K562 (cell line): ENCODE results near the gene MYO1B. TPM values are rescaled to one million over a fixed set of nuclear protein-coding genes. Genes with fewer than 3 reads are reported as not detected.

Source experiments
- ATAC-seq: fragments of 200-7000 bp; cut with Tn5 transposase; 3 replicates; pipeline ENCODE4 v1.9.1; 2020; ENCODE audit warnings: moderate library complexity
- BruUV-seq: library from RNA; stranded (reverse); fragments of 400-500 nt; replicated peaks from 2 replicates; lab custom pipeline; 2021; lab: Mats Ljungman, UMichigan
- CTCF ChIA-PET: fragments of 300-600 bp; formaldehyde crosslinking; extraction: SDS; loops from one replicate; lab custom pipeline; 2021; ENCODE audit warnings: low intra/inter-chr PET ratio; lab: Yijun Ruan, JAX
- POLR2A ChIA-PET: fragments of 300-600, 350-650 bp; sonication (Branson Sonifier 250); formaldehyde crosslinking; extraction: SDS; loops from one replicate; lab custom pipeline; 2021; ENCODE audit warnings: antibody characterized with exemption, inconsistent platforms; lab: Yijun Ruan, JAX
- DNase-seq, 4 experiments: peaks; one replicate each; pipeline versions ENCODE4 v3.0.0 to v3.0.0-alpha.2; 2011 to 2018; ENCODE audit warnings: low spot score in 3 of 4, mixed read lengths in 3 of 4; ENCODE audit errors: extremely low read depth in 1 of 4
- FAIRE-seq: peaks from 2 replicates; lab custom pipeline; 2011; peaks lifted over from hg19 to GRCh38; lab: Jason Lieb, UNC
- H2AFZ ChIP-seq: 2 replicates; pipeline ENCODE4 v1.6.0; 2011; ENCODE audit warnings: low read depth, low read length, control low read depth, inconsistent platforms
- H3K27ac ChIP-seq: fragments of 200-600 bp; 3 replicates; pipeline ENCODE4 v1.8.0; 2011; ENCODE audit warnings: low read depth, mild to moderate bottlenecking, control low read depth, inconsistent platforms, low read length, moderate library complexity, mixed read lengths; ENCODE audit errors: extremely low read depth
- H3K27me3 ChIP-seq, 2 experiments: fragments of 300-600 bp in 1 of 2; 2 replicates in 1 of 2; 3 replicates in 1 of 2; pipeline versions ENCODE4 v1.6.0 to v1.8.0; 2011; ENCODE audit warnings: inconsistent platforms in 2 of 2, low read length in 2 of 2, mild to moderate bottlenecking in 1 of 2, mixed read lengths in 1 of 2, moderate library complexity in 1 of 2; ENCODE audit not compliant: control insufficient read depth in 2 of 2, insufficient read depth in 2 of 2
- H3K36me3 ChIP-seq: fragments of 300-600 bp; 3 replicates; pipeline ENCODE4 v1.8.0; 2011; ENCODE audit warnings: mild to moderate bottlenecking, low read length, inconsistent platforms; ENCODE audit not compliant: control insufficient read depth, insufficient read depth
- H3K4me1 ChIP-seq, 2 experiments: fragments of 200-600 bp in 1 of 2; replicated peaks in 1 of 2; 2 replicates in 1 of 2; 3 replicates in 1 of 2; pipeline versions ENCODE4 v1.5.1 to v1.8.0; 2011; ENCODE audit warnings: inconsistent platforms in 2 of 2, low read length in 2 of 2, mild to moderate bottlenecking in 1 of 2, mixed read lengths in 1 of 2, moderate library complexity in 1 of 2; ENCODE audit not compliant: control insufficient read depth in 2 of 2, insufficient read depth in 2 of 2
- H3K4me2 ChIP-seq: 2 replicates; pipeline ENCODE4 v1.6.1; 2011; ENCODE audit warnings: low read length, control low read depth, inconsistent platforms, mixed read lengths; ENCODE audit not compliant: insufficient read depth
- H3K4me3 ChIP-seq: fragments of 200-600 bp; sonication (generic), shearing (Covaris generic); 2 replicates; pipeline ENCODE4 v1.5.1; 2016; ENCODE audit warnings: control low read depth, inconsistent platforms
- H3K79me2 ChIP-seq: fragments of 200-600 bp; 3 replicates; pipeline ENCODE4 v1.8.0; 2011; ENCODE audit warnings: low read length, inconsistent platforms; ENCODE audit not compliant: control insufficient read depth, insufficient read depth
- H3K9ac ChIP-seq, 2 experiments: 2 replicates each; pipeline versions ENCODE4 v1.6.0 to v1.6.1; 2011; ENCODE audit warnings: low read depth in 2 of 2, low read length in 2 of 2, control low read depth in 1 of 2, inconsistent platforms in 1 of 2, mild to moderate bottlenecking in 1 of 2, mixed read lengths in 1 of 2; ENCODE audit not compliant: insufficient read depth in 1 of 2
- H3K9me1 ChIP-seq: one replicate; pipeline ENCODE4 v1.6.0; 2011; ENCODE audit warnings: inconsistent platforms, mild to moderate bottlenecking, low read length, moderate library complexity; ENCODE audit not compliant: control insufficient read depth, insufficient read depth
- H3K9me3 ChIP-seq: replicated peaks from 2 replicates; pipeline ENCODE4 v1.5.1; 2011; ENCODE audit warnings: low read depth, low read length, inconsistent platforms; ENCODE audit not compliant: control insufficient read depth, insufficient read depth
- H4K20me1 ChIP-seq: replicated peaks from 2 replicates; pipeline ENCODE4 v1.6.1; 2011; ENCODE audit warnings: low read length, inconsistent platforms, mixed read lengths; ENCODE audit not compliant: control insufficient read depth, insufficient read depth
- ADNP ChIP-seq: fragments of 200-800 bp; sonication (Bioruptor generic); IDR thresholded peaks from 2 replicates; pipeline ENCODE4 v1.6.1; 2016; ENCODE audit warnings: missing genetic modification characterization, missing compliant biosample characterization
- ASH1L ChIP-seq: fragments of 450-650 bp; IDR thresholded peaks from 2 replicates; pipeline ENCODE4 v1.6.1; 2018; ENCODE audit warnings: borderline replicate concordance, mild to moderate bottlenecking, low read depth; ENCODE audit not compliant: partially characterized antibody
- BACH1 ChIP-seq: fragments of 200-800 bp; sonication (Bioruptor generic); IDR thresholded peaks from 2 replicates; pipeline ENCODE4 v1.6.1; 2016; ENCODE audit warnings: missing genetic modification characterization, missing compliant biosample characterization
- EHMT2 ChIP-seq: fragments of 450-650 bp; IDR thresholded peaks from 2 replicates; pipeline ENCODE4 v1.6.1; 2018; ENCODE audit warnings: antibody characterized with exemption
- ESRRA ChIP-seq: fragments of 450-650 bp; IDR thresholded peaks from 2 replicates; pipeline ENCODE4 v1.6.1; 2014; ENCODE audit warnings: low read depth, mild to moderate bottlenecking, moderate library complexity, borderline replicate concordance
- KAT2B ChIP-seq: IDR thresholded peaks from one replicate; pipeline ENCODE4 v1.6.1; 2012; ENCODE audit warnings: low read depth, mild to moderate bottlenecking, control low read depth, inconsistent platforms, low read length, moderate library complexity
- MYBL2 ChIP-seq, 2 experiments: fragments of 450-650 bp in 1 of 2; sonication (generic) in 1 of 2; formaldehyde crosslinking in 1 of 2; IDR thresholded peaks; 2 replicates each; pipeline versions ENCODE4 v1.6.1 to v1.8.1; 2017 to 2022; ENCODE audit warnings: borderline replicate concordance in 1 of 2, inconsistent platforms in 1 of 2, low read depth in 1 of 2, mild to moderate bottlenecking in 1 of 2, missing genetic modification reagents in 1 of 2, moderate library complexity in 1 of 2
- NELFE ChIP-seq: IDR thresholded peaks from 2 replicates; pipeline ENCODE4 v1.6.1; 2011; ENCODE audit warnings: mild to moderate bottlenecking; ENCODE audit not compliant: insufficient read depth, insufficient read length
- NEUROD1 ChIP-seq: fragments of 150-350 bp; IDR thresholded peaks from 2 replicates; pipeline ENCODE4 v1.6.1; 2014; ENCODE audit warnings: borderline replicate concordance, low read length, low read depth; ENCODE audit not compliant: partially characterized antibody
- PHTF2 ChIP-seq: fragments of 250-450 bp; sonication (Bioruptor Pico); IDR thresholded peaks from 2 replicates; pipeline ENCODE4 v1.5.0; 2021; ENCODE audit warnings: mild to moderate bottlenecking
- SMARCA4 ChIP-seq: fragments of 450-650 bp; IDR thresholded peaks from 2 replicates; pipeline ENCODE4 v1.6.1; 2016
- SREBF2 ChIP-seq: sonication (generic); formaldehyde crosslinking; IDR thresholded peaks from 2 replicates; pipeline ENCODE4 v1.4.0; 2020; ENCODE audit warnings: mild to moderate bottlenecking, missing genetic modification reagents
- STAG1 ChIP-seq: sonication (generic); formaldehyde crosslinking; IDR thresholded peaks from 2 replicates; pipeline ENCODE4 v1.5.0; 2020; ENCODE audit warnings: missing genetic modification reagents, borderline replicate concordance
- ZNF780A ChIP-seq: fragments of 250-450 bp; sonication (Bioruptor Pico); IDR thresholded peaks from 2 replicates; pipeline ENCODE4 v1.5.0; 2021; ENCODE audit warnings: mild to moderate bottlenecking
- WGBS: fragments of 100-300 bp; shearing (Covaris generic); methylation state at CpG from one replicate; pipeline ENCODE4 v1.1.6; 2016; ENCODE audit warnings: low coverage, mixed read lengths; ENCODE audit not compliant: insufficient coverage; ENCODE audit errors: missing lambda C conversion rate; 5-methylcytosine and 5-hydroxymethylcytosine counted together
- in situ Hi-C: fragments of 300-500 bp; cut with MboI; formaldehyde crosslinking; loops from 4 replicates; pipeline ENCODE4 v1.15.0; 2018; ENCODE audit warnings: inconsistent platforms, mixed read lengths
- intact Hi-C: fragments of 100-400 bp; cut with micrococcal nuclease; formaldehyde crosslinking; loops from 2 replicates; pipeline ENCODE4 v1.14.2; 2022
- polyA plus RNA-seq, 8 experiments: library from polyadenylated mRNA; depleted of rRNA in 4 of 8; stranded (reverse) in 5 of 8; unstranded in 3 of 8; fragments of >200 nt; fragmentation: Nextera tagmentation in 2 of 8; fragmentation: Illumina TruSeq in 1 of 8; extraction: Ambion mirVana in 2 of 8; extraction: Trizol in 1 of 8; gene quantifications; 2 replicates each; pipeline versions ENCODE4 v1.2.1 to v1.2.3, GENCODE V29; 2011 to 2014; ENCODE audit warnings: inconsistent platforms in 1 of 8, missing spikeins in 1 of 8
- total RNA-seq, 7 experiments: library from RNA; depleted of rRNA in 6 of 7; stranded (reverse); fragments of >200 nt in 6 of 7; fragmentation: Illumina TruSeq in 2 of 7; extraction: Trizol in 2 of 7; gene quantifications; 2 replicates each; pipeline versions ENCODE4 v1.2.1 to v1.2.3, GENCODE V29; 2011 to 2021; ENCODE audit warnings: low replicate concordance in 1 of 7
- TF ChIP-seq, protein P1 (sequence below): fragments of 450-650 bp; IDR thresholded peaks from 2 replicates; pipeline ENCODE4 v1.6.1; 2016; ENCODE audit warnings: missing biosample characterization, missing genetic modification characterization

MYO1B gene
- total and polyA plus RNA-seq, 9 of the 15 experiments (the other 6 are each of a cell fraction or from before 2014, with no cell fraction given): 0.04 to 0.33 (median 0.20) TPM; not detected in 5

DNA sequence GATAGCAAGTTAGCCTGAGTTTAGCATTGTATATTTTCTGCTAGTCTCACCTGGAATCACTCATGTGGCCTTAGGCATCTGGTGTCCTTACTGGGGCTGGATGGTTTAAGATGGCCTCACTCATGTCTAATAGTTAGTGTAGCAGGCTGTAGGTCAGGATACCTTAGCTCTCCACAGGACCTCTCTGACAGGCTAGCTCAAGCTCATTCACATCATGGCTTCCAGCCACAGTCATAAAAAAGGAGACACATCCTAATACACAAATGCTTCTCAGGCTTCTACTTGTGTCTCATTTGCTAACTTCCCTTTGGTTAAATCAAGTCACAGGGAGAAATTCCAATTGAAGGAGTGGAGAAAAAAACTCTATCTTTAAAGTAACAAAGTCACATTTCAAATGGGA lies 47.7 kb downstream of the MYO1B start:
- Histone ChIP-seq H3K27me3 (no peaks in the 10 kb centered on the region), H3K9ac (no peak overlapping the region), H3K4me1 (no peaks in the 10 kb centered on the region), H4K20me1 (no peaks in the 10 kb centered on the region), H3K79me2 (no peaks in the 10 kb centered on the region), H2AFZ (no peak overlapping the region), H3K36me3 (no peaks in the 10 kb centered on the region), H3K9me1 (no peaks in the 10 kb centered on the region)
- CTCF ChIA-PET: no interaction called here
- FAIRE-seq: no peak
- DNase-seq: no peak
- no peak for ATAC-seq
- TF ChIP-seq EHMT2 (no peak), ADNP (tag) (no peak), SMARCA4 (no peak)
- TF ChIP-seq, all 486 proteins: peak for 0
- no peak overlapping the region for H3K4me3 ChIP-seq
- intact Hi-C loops: no loop called here
- in situ Hi-C loops: no loop called here
- POLR2A ChIA-PET: no interaction called here
- H3K4me2 ChIP-seq: no peak overlapping the region
- H3K9me3 ChIP-seq: no peaks in the 10 kb centered on the region
- no TSS peak for BruUV-seq
- no peak overlapping the region for H3K27ac ChIP-seq

DNA sequence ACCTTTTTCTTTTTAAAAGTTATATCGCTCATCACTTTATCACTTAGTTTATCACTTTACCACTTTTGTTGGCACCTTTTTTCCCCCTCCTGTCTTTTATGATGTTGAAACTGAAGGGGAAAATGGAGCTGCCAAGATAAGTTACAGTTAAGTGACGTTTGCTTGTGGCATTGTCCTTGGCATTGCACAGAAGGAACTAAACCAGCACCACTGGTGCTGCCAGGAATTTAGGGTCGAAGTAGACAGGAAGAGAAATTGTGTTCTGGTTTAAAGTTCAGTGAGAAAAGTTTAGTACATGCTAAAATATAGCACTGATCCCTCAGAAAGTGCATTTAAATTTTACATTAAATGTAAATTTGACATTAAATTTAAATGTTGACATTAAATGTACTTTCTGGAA lies 49.9 kb downstream of the MYO1B start:
- ChIA-PET POLR2A (no interaction called here), CTCF (no interaction called here)
- TF ChIP-seq ZNF780A (CRISPR knock-in tag) (no peak), SREBF2 (CRISPR knock-in tag) (no peak), NEUROD1 (no peak), MYBL2 (IDR thresholded peaks at IDR 0.05; ENCODE audit: low read depth) (no peak), MYBL2 (CRISPR knock-in tag; IDR thresholded peaks at IDR 0.05; ENCODE audit: borderline replicate concordance) (no peak), ESRRA (no peak), NELFE (no peak), ASH1L (no peak), BACH1 (tag) (no peak), STAG1 (CRISPR knock-in tag) (no peak), PHTF2 (CRISPR knock-in tag) (no peak), KAT2B (no peak)
- TF ChIP-seq, protein P1, sequence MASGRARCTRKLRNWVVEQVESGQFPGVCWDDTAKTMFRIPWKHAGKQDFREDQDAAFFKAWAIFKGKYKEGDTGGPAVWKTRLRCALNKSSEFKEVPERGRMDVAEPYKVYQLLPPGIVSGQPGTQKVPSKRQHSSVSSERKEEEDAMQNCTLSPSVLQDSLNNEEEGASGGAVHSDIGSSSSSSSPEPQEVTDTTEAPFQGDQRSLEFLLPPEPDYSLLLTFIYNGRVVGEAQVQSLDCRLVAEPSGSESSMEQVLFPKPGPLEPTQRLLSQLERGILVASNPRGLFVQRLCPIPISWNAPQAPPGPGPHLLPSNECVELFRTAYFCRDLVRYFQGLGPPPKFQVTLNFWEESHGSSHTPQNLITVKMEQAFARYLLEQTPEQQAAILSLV: no peak
- Histone ChIP-seq H3K4me3 (no peak overlapping the region), H3K9ac (no peak overlapping the region), H3K9me1 (no peaks in the 10 kb centered on the region), H3K36me3 (no peaks in the 10 kb centered on the region), H3K27ac (no peak overlapping the region), H3K79me2 (no peaks in the 10 kb centered on the region), H3K9me3 (no peaks in the 10 kb centered on the region), H3K4me1 (no peaks in the 10 kb centered on the region), H3K27me3 (no peaks in the 10 kb centered on the region), H3K4me2 (no peak overlapping the region), H2AFZ (no peak overlapping the region), H4K20me1 (no peaks in the 10 kb centered on the region)
- ATAC-seq (no peak), FAIRE-seq (no peak), DNase-seq (no peak)
- in situ Hi-C loops: no loop called here
- 0% methylated on average over 3 of the region's 3 CpGs for WGBS
- intact Hi-C loops: no loop called here
- BruUV-seq: no TSS peak
